Hepatocyte (in vitro differentiated cells): ENCODE measurements around the gene CDRT4.

ENCODE experiments used
- EZH2 ChIP-seq: fragments of 200-600 bp; sonication (generic); IDR thresholded peaks from 2 replicates; pipeline ENCODE4 v1.6.1; 2016; ENCODE audit warnings: antibody characterized with exemption, mild to moderate bottlenecking, borderline replicate concordance
- TF ChIP-seq, protein P1 (sequence below): fragments of 200-600 bp; sonication (generic); IDR thresholded peaks from 2 replicates; pipeline ENCODE4 v1.5.1; 2016; ENCODE audit warnings: antibody characterized with exemption, mild to moderate bottlenecking; ENCODE audit not compliant: poor library complexity

DNA sequence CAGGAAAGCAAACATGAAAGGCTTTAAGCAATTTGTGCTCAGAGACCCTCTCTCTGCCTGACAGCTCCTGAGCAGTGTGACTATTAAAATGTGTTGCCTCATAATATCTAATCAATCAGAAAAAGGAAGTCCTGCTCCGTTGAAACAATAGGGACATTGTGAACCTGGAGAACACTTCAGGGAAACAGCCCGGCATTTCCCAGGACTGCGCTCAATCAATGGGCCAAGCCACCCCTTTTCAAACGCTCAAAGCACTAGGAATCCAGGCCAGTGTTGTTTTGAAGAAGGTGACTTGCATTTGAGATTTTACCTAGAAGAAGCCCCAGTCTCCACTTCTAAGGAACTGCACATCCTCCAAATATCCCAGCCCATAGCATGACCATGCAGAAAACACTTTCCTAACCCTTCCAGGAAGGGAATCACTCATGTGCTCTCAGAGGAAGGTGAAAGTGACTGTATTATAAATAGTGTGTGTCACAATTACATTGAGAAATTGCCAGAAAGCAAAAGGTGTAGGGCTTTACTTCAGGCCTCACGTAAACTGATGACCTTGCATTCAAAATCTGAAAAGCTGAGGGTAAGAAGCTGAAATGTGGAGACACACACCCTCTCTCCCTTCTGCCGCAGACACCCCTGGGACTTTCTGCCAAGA, 19.4 kb downstream of the CDRT4 start:
- TF ChIP-seq, protein P1, sequence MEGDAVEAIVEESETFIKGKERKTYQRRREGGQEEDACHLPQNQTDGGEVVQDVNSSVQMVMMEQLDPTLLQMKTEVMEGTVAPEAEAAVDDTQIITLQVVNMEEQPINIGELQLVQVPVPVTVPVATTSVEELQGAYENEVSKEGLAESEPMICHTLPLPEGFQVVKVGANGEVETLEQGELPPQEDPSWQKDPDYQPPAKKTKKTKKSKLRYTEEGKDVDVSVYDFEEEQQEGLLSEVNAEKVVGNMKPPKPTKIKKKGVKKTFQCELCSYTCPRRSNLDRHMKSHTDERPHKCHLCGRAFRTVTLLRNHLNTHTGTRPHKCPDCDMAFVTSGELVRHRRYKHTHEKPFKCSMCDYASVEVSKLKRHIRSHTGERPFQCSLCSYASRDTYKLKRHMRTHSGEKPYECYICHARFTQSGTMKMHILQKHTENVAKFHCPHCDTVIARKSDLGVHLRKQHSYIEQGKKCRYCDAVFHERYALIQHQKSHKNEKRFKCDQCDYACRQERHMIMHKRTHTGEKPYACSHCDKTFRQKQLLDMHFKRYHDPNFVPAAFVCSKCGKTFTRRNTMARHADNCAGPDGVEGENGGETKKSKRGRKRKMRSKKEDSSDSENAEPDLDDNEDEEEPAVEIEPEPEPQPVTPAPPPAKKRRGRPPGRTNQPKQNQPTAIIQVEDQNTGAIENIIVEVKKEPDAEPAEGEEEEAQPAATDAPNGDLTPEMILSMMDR, result no peak
- no peak for TF ChIP-seq EZH2
